Endodermal cell (in vitro differentiated cells): Measurements from ENCODE around the gene SCOC. TPM values are rescaled to one million over a fixed set of nuclear protein-coding genes. Genes with fewer than 3 reads are reported as not detected.

Source experiments
- DNase-seq: peaks from one replicate; pipeline ENCODE4 v3.0.0-alpha.2; 2017
- H3K27ac ChIP-seq: 2 replicates; pipeline ENCODE4 v1.5.1; 2013; ENCODE audit warnings: mild to moderate bottlenecking, low read depth, low read length, moderate library complexity
- H3K27me3 ChIP-seq: 2 replicates; pipeline ENCODE4 v1.6.1; 2013; ENCODE audit warnings: mild to moderate bottlenecking, low read length, moderate library complexity; ENCODE audit not compliant: insufficient read depth, control insufficient read depth, poor library complexity, severe bottlenecking
- H3K36me3 ChIP-seq: 2 replicates; pipeline ENCODE4 v1.7.0; 2013; ENCODE audit warnings: mild to moderate bottlenecking, low read length, moderate library complexity; ENCODE audit not compliant: control insufficient read depth, insufficient read depth
- H3K4me1 ChIP-seq: one replicate; pipeline ENCODE4 v1.7.0; 2013; ENCODE audit warnings: low read length; ENCODE audit not compliant: control insufficient read depth, insufficient read depth
- H3K4me3 ChIP-seq: 2 replicates; pipeline ENCODE4 v1.5.1; 2013; ENCODE audit warnings: mild to moderate bottlenecking, low read length, moderate library complexity
- H3K9ac ChIP-seq: 2 replicates; pipeline ENCODE4 v1.6.1; 2013; ENCODE audit warnings: mild to moderate bottlenecking, low read length, moderate library complexity; ENCODE audit not compliant: poor library complexity, severe bottlenecking; ENCODE audit errors: extremely low read depth
- H3K9me3 ChIP-seq: 2 replicates; pipeline ENCODE4 v1.6.1; 2013; ENCODE audit warnings: mild to moderate bottlenecking, low read length, moderate library complexity; ENCODE audit not compliant: control insufficient read depth
- H3K27ac Mint-ChIP-seq: 2 replicates; pipeline ENCODE4 v1.8.0; 2020; ENCODE audit warnings: mixed read lengths
- H3K27me3 Mint-ChIP-seq: 2 replicates; pipeline ENCODE4 v1.8.0; 2021; ENCODE audit warnings: mild to moderate bottlenecking, mixed read lengths; ENCODE audit not compliant: insufficient read depth
- H3K36me3 Mint-ChIP-seq: 2 replicates; pipeline ENCODE4 v1.8.0; 2020; ENCODE audit warnings: low read depth, mixed read lengths
- H3K4me1 Mint-ChIP-seq: 2 replicates; pipeline ENCODE4 v1.8.0; 2020; ENCODE audit warnings: mixed read lengths
- H3K4me3 Mint-ChIP-seq: 2 replicates; pipeline ENCODE4 v1.8.0; 2020; ENCODE audit warnings: mild to moderate bottlenecking, moderate library complexity, mixed read lengths
- H3K9me3 Mint-ChIP-seq: 2 replicates; pipeline ENCODE4 v1.8.0; 2020; ENCODE audit warnings: mild to moderate bottlenecking, mixed read lengths
- CTCF ChIP-seq: fragments of 200-600 bp; sonication (generic); conservative IDR thresholded peaks from 2 replicates; pipeline ENCODE4 v1.5.0; 2021; ENCODE audit warnings: antibody characterized with exemption, mild to moderate bottlenecking
- WGBS, 2 experiments: methylation state at CpG; one replicate each; pipeline versions ENCODE4 v1.1.5 to v1.1.7; 2013; ENCODE audit warnings: missing lambda C conversion rate in 2 of 2, mixed read lengths in 1 of 2; ENCODE audit not compliant: insufficient coverage in 1 of 2, insufficient read length in 1 of 2; 5-methylcytosine and 5-hydroxymethylcytosine counted together
- total RNA-seq, 2 donors: library from RNA; stranded (reverse); fragmentation: NEBNext Ultra II Directional in 1 of 2; extraction: Animal tissue kit (Norgen Biotek cat#: 25700) in 1 of 2; gene quantifications; 2 replicates in 1 of 2; 3 replicates in 1 of 2; pipeline ENCODE4 v1.2.1, GENCODE V29; 2021

SCOC gene
- total RNA-seq, 2 donors from 2014 or later: 60.8 to 79.9 TPM

- DNase-seq: no peak
- H3K27me3 Mint-ChIP-seq: no peaks in the 10 kb centered on the region
- H3K9me3 Mint-ChIP-seq: no peaks in the 10 kb centered on the region
- no peaks in the 10 kb centered on the region for H3K36me3 Mint-ChIP-seq
- WGBS, 2 experiments: 88 to 100% methylated on average over 1 of the region's 1 CpG
- H3K27ac ChIP-seq: no peak overlapping the region
- peaks cover 6% of the 10 kb centered on the region for H3K4me1 Mint-ChIP-seq
- no peaks in the 10 kb centered on the region for H3K4me1 ChIP-seq
- no peak overlapping the region for H3K9ac ChIP-seq
- H3K4me3 Mint-ChIP-seq: no peak overlapping the region
- peak; percentile 81 for TF ChIP-seq CTCF
- no peaks in the 10 kb centered on the region for H3K27me3 ChIP-seq
- no peak overlapping the region for H3K4me3 ChIP-seq
- no peak overlapping the region for H3K27ac Mint-ChIP-seq
- no peaks in the 10 kb centered on the region for H3K36me3 ChIP-seq
- no peaks in the 10 kb centered on the region for H3K9me3 ChIP-seq
Observed at GRCh38 chr4:140330311-140330900, 43.0 kb upstream of the SCOC start.

GRCh38 chr4:140331245-140331644, 42.2 kb upstream of the SCOC start:
- no peak overlapping the region for H3K4me3 Mint-ChIP-seq
- H3K27ac Mint-ChIP-seq: no peak overlapping the region
- H3K36me3 Mint-ChIP-seq: no peaks in the 10 kb centered on the region
- Histone ChIP-seq H3K36me3 (no peaks in the 10 kb centered on the region), H3K9ac (no peak overlapping the region), H3K4me3 (no peak overlapping the region), H3K27me3 (no peaks in the 10 kb centered on the region), H3K9me3 (no peaks in the 10 kb centered on the region), H3K27ac (no peak overlapping the region), H3K4me1 (no peaks in the 10 kb centered on the region)
- no peak for TF ChIP-seq CTCF
- H3K4me1 Mint-ChIP-seq: peaks cover 6% of the 10 kb centered on the region
- 98 to 100% methylated on average over 1 of the region's 1 CpG for WGBS, 2 experiments
- no peak for DNase-seq
- no peaks in the 10 kb centered on the region for H3K27me3 Mint-ChIP-seq
- H3K9me3 Mint-ChIP-seq: no peaks in the 10 kb centered on the region

- H3K4me3 ChIP-seq: no peak overlapping the region
- no peak overlapping the region for H3K27ac Mint-ChIP-seq
- WGBS, 2 experiments: 93 to 96% methylated on average over 4 to 5 of the region's 5 CpGs
- H3K9me3 Mint-ChIP-seq: no peaks in the 10 kb centered on the region
- no peaks in the 10 kb centered on the region for H3K27me3 Mint-ChIP-seq
- no peak overlapping the region for H3K4me3 Mint-ChIP-seq
- no peaks in the 10 kb centered on the region for H3K9me3 ChIP-seq
- H3K36me3 Mint-ChIP-seq: no peaks in the 10 kb centered on the region
- no peak overlapping the region for H3K27ac ChIP-seq
- no peaks in the 10 kb centered on the region for H3K27me3 ChIP-seq
- no peak for TF ChIP-seq CTCF
- no peaks in the 10 kb centered on the region for H3K4me1 ChIP-seq
- no peak for DNase-seq
- H3K9ac ChIP-seq: no peak overlapping the region
- peaks cover 4% of the 10 kb centered on the region for H3K4me1 Mint-ChIP-seq
- H3K36me3 ChIP-seq: no peaks in the 10 kb centered on the region
Observed at GRCh38 chr4:140331876-140332275, 41.6 kb upstream of the SCOC start.
